OCI-LY1 (cell line): ENCODE results near the gene S100A7.

Experiments used
- CTCF ChIP-seq: fragments of 200-600 bp; sonication (generic), shearing (Covaris generic); IDR thresholded peaks from 2 replicates; pipeline ENCODE4 v1.5.1; 2017; ENCODE audit warnings: mild to moderate bottlenecking, antibody characterized with exemption, low read length, moderate library complexity, mixed read lengths
- EZH2 ChIP-seq: fragments of 200-600 bp; sonication (generic), shearing (Covaris generic); IDR thresholded peaks from 2 replicates; pipeline ENCODE4 v1.8.0; 2017; ENCODE audit warnings: borderline replicate concordance, mixed run types, mild to moderate bottlenecking, antibody characterized with exemption, low read length, moderate library complexity, mixed read lengths

- TF ChIP-seq CTCF (peak; percentile 94), EZH2 (no peak)
Observed at GRCh38 chr1:153494976-153495535, 34.6 kb upstream of the S100A7 start.
